K562 treated with DMSO at 1 percent for 48 hours (cell line): ENCODE results near the gene DDX51. TPM values are rescaled to one million over a fixed set of nuclear protein-coding genes. Genes with fewer than 3 reads are reported as not detected.

Experiments
- total RNA-seq: library from RNA; unstranded; fragments of 300-600 nt; gene quantifications from 2 replicates; pipeline ENCODE4 v1.2.3, GENCODE V29; 2022; ENCODE audit warnings: low replicate concordance; ENCODE audit errors: extremely low read depth

Gene DDX51, protein sequence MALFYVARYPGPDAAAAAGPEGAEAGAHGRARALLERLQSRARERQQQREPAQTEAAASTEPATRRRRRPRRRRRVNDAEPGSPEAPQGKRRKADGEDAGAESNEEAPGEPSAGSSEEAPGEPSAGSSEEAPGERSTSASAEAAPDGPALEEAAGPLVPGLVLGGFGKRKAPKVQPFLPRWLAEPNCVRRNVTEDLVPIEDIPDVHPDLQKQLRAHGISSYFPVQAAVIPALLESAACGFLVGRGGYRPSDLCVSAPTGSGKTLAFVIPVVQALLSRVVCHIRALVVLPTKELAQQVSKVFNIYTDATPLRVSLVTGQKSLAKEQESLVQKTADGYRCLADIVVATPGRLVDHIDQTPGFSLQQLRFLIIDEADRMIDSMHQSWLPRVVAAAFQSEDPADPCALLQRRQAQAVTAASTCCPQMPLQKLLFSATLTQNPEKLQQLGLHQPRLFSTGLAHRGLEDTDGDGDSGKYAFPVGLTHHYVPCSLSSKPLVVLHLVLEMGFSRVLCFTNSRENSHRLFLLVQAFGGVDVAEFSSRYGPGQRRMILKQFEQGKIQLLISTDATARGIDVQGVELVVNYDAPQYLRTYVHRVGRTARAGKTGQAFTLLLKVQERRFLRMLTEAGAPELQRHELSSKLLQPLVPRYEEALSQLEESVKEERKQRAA
- not detected in 2 replicates for total RNA-seq

DNA sequence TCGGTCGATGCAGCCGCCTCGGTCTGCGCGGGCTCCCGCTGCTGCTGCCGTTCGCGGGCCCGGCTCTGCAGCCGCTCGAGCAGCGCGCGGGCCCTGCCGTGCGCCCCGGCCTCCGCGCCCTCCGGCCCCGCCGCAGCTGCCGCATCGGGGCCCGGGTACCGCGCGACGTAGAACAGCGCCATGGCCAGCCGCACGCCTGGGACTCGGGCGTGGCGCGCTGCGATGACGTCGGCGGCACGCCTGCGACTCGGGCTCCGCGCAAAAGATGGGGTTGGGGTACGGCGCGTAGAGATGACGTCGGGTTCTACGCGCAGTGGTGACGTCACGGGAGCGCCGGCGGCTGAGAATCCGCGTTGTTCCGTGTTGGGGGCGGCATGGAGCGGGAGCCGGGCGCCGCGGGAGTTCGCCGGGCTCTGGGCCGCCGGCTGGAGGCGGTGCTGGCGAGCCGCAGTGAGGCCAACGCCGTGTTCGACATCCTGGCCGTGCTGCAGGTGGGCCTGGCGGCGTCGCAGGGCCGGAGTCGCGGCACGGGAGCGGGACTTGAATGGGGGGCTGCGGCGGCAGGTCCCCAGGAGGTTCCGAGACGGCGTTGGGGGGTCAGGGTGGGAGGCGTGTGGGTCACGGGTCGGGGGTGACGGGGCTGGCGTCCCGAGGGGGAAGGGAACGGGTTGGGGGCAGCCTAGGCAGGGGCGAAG lies at the start of gene DDX51, which contains the start of gene NOC4L:
Gene DDX51 (minus strand): TSS at position 205 of the 695 bp plus-strand sequence. CDS start 23 bp downstream, at position 182.
Gene NOC4L (plus strand): TSS at position 343 of the 695 bp plus-strand sequence. CDS start 32 bp downstream, at position 375.

Other genes with a start within 250 kb of the DDX51 start
- 111 TPM in 1 of 2 replicates, not detected in the other for gene ULK1, start 249.7 kb downstream of the DDX51 start, total RNA-seq
- not detected in 2 replicates for gene PUS1, start 215.0 kb downstream of the DDX51 start, total RNA-seq
- 92.9 TPM in 1 of 2 replicates, not detected in the other for gene EP400, start 194.4 kb downstream of the DDX51 start, total RNA-seq
- not detected in 2 replicates for gene NOC4L, start 138 bp upstream of the DDX51 start, total RNA-seq
- not detected in 2 replicates for gene GALNT9, start 185.3 kb upstream of the DDX51 start, total RNA-seq